ENCODE measurements around the gene RASSF6.
A peak's percentile ranks its signal among the peaks of the same experiment; 100 is the strongest.
"Not testable (repeated sequence)": the region's sequence is repeated elsewhere in the genome, so short reads cannot be mapped to it uniquely, and the experiment has no call there.

Gene RASSF6, protein sequence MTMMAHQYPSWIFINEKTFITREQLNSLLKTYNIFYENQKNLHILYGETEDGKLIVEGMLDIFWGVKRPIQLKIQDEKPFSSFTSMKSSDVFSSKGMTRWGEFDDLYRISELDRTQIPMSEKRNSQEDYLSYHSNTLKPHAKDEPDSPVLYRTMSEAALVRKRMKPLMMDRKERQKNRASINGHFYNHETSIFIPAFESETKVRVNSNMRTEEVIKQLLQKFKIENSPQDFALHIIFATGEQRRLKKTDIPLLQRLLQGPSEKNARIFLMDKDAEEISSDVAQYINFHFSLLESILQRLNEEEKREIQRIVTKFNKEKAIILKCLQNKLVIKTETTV

DNA sequence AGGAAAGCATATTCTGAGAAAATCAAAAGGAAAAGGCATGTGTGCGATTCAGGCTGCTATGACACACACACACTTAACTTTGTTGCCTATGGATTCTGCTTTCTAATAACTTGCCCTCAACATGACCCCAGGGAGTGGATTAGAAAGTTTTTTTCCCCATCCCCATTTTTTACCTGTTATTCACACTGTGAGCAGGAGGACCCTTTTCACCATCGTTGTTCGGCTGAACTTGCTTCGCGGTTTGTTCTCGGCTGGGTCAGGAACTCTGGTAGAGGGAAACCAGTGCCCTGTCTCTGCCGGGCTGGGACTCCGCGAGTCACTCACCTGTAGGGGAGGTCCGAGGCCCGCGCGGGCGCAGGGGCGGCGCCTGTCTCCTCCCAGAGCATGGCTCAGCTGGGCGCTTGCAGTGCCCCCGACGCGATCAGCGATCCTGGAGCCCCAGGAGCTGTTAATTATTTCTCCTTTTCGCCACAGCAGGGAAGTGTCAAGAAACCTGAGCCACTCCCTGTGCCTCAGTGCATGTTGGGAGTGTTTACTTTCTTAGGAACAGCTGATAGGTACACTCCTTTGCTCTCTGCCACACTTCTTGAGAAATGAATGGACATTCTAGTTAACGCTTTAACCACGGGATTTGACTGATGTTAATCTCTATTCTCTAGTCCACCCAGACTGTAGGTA, at the start of gene RASSF6:
RASSF6 (minus strand) TSS at position 322 of the 678 bp plus-strand sequence. CDS start 8,641 bp downstream, outside the sequence.
- peak; percentile 89 for DNase-seq

DNA sequence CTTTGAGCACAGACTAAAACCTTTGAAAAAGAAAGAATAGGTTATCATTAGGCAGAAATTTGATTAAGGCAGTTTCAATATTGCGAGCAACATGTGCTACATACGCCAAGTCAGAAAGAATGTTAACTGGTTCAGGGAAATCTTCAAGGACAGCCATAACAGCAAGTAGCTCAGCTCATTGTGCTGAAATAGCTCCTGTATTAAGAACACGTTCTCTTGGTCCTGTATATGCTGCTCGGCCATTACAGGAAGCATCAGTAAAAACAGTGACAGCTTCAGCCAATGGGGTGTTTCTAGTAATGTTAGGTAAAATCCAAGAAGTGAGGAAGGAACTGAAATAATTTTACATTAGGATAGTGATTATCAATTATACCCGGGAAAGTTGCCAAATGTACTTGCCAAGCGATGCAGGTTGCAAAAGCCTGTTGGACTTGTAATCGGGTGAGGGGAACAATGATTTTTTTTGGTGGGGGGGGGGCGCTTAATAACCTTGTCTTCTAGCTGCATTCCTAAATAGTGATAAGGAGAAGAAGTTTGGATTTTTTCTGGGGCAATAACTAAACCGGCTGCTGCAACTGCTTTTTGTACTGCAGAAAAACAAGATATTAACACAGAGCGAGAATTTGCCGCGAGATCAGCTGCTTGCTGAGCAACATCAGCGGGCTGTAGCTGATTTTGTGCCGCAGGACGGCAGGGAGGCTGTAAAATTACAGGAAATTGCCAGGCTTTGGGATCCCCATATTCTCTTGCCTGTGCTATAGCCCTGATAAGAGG, 49.4 kb upstream of the RASSF6 start:
- DNase-seq: no peak

DNA sequence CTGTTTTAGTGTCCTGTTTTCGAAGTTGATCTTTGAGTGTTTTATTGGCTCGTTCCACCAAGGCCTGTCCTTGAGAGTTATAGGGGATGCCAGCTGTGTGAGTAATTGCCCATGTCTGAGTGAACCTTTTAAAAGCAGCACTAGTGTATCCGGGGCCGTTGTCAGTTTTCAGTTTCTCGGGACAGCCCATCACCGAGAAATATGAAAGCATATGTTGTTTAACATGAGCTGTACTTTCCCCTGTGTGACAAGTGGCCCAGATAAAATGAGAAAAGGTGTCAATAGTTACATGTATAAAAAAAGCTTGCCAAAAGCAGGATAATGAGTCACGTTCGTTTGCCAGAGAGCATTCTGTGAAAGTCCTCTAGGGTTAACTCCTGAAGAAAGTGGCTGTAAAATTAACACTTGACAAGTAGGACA, 48.6 kb upstream of the RASSF6 start:
- DNase-seq: no peak

DNA sequence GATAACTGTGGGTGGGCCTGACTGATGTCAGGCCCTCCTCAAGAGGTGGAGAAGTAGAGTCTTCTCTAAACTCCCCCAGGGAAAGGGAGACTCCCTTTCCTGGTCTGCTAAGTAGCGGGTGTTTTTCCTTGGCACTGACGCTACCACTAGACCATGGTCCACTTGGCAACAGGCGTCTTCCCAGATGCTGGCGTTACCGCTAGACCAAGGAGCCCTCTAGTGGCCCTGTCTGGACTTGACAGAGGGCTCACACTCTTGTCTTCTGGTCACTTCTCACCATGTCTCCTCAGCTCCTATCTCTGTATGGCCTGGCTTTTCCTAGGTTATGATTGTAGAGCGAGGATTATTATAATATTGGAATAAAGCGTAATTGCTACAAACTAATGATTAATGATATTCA, 45.7 kb upstream of the RASSF6 start:
- not testable (repeated sequence) for DNase-seq

DNA sequence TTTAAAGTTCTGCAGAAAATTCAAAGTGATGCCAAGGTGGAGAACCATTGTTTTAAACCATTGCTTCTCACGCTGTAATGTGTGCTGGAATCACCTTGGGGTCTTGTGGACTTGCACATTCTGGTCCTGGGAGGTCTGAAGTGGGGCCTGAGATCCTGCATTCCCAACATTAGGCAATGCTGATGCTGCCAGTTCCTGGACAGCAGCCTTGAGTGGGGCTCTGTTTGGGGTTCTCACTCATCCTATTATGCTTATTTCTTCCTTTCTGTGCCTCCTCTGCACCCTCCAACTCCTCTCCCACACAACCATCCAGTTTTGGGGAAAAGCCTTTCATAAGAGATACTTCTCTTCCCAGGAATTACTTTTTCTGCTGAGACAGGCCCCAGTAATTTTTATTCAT, 44.2 kb upstream of the RASSF6 start:
- no peak for DNase-seq

DNA sequence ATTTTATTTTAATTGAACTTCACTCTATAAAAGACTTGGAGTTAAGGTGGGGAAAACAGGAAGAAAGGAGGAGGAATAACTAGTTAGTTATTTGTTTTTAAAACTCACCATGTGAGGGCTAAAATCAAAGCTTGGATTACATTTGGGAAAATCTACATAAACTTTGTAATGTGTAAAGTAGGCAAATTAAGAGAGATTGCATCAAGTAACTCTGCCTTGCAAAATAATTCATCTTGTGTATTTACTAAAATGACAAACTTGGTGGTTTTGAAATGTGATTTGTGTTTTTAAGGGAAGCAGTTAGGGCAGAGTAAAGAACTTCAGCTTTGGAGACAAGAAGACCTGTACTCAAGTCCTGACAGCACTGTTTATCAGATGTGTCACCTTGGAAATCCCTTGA, 43.3 kb upstream of the RASSF6 start:
- no peak for DNase-seq

DNA sequence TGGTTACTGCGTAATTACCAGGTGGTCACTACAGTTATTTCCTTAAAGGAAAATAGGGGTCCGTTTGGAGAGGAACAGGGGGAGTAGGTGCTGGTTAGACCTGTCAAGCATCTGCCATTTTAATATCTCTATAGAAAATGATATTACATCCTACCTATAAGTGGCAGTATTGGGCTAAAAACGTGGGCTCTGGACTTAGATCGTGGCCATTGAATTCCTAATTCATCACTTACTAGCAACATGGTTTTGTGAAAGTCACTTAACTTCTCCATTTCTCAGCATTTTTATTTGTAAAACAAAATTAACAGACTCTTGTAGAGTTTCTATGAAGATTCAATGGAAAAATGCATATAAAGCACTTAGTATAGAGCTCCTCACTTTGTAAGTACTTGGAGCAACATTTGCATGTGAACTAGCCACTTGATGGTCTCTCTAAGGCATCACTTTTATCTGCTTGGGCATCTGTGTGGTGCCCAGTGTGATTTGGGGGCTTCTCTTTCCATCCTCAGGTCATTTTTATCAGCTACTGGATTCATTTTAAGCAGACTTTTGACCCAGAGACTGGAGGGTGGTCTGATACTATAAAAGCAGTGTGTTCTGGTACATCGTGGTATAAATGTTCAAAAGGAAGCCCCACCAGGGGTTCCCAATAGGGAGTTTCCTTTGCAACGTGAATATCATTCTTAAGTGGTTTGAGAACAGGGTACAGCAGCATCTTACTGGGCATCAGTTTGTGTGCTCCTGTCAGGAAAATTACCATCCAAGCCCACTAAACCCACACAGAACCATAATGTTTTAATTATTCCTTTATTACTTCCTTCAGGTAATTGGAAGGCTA, 42.7 kb upstream of the RASSF6 start:
- DNase-seq: peak; percentile 21

DNA sequence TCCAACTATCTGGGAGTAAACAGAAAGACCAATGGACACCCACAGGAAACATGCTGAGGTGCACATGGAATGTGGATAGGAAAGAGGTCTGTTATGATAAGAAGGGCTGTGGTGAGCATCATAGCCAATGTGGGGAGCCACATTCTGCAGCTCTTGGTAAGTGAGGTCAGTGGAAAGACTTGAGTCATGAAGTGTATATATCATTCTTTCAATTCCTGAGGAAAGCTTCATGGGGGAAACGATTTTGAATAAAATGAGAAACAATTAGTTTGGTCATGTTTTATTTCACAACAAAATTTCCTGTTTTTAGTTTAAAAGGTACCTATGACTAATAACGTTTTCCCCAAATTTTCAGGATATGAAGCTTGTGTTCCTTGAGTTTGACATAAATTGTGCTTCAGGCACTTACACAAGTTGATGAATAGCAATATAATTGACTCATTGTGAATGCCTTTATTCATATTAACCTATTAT, 41.4 kb upstream of the RASSF6 start:
- no peak for DNase-seq

DNA sequence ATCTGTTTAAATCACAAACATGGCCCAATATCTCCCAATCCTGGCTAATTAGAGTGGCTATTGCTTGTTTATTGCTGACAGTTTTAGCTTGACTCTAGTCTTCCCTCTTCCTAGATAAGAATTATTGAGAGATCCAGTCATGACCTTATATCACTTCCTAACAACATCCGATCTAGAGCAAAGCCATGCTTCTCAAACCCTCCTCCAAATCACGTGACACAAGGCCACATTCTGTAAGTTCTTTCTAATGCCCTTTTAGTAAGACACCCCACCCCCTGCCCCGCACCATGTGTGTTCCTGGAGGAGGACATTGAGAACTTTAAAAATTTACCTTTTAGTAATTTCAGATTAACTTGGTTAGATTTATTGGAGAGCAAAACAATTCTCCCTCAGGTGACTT, 40.6 kb upstream of the RASSF6 start:
- no peak for DNase-seq

DNA sequence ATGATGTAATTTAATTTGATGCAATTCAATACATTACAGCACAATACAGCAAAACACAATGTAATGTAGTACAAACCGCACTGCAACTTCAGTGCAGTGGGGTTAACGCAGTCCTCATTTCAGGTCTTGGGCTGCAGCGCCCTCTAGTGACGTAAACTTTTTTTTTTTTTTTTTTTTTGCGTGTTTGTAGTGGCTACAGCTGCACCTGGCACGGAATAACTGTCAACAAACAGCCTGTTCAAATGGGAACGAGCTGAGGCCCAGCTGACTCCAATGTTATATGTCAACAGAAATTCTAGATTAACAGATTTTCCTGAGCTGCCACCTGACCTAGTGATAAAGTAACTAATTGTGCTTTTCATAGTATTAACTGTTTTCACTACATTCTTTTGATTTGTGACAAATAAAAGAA, 33.5 kb upstream of the RASSF6 start:
- peak; percentile 73 for DNase-seq

DNA sequence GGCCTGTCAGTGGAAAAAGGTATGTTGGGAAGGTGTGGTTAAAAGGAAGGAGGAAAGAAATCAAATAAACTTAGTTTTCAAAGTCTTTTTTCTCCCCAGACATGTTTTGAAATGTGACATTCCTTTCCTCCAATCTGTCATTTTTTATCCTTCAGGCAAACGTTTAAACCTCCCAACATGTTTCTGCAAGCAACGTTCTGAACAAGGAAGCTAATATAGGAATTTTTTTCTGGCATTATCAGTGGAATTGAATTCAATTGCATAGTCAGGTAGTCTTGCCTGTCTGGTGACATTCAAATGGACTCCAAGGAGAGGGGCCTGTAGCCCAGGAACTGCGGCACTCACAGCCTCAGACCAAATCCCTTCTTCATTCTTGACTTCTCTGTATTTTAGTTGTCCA, 30.0 kb upstream of the RASSF6 start:
- no peak for DNase-seq

DNA sequence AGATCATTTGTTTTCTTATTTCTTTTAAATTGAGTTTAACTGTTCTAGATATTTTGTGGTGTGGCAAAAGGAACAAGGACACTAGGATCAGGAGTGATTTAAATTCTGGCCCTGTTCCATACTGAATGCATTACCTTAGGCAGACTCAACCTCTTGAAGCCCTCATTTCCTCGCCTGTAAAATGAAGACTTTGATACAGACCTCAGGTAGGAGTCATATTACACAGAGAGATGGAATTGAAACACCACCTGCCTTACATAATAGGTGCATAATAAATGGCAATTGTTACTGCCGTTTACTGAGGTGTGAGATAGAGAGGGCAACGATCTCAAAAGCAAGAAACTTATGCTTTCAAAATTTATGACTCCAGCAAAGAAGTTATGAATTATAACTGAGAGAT, 28.2 kb upstream of the RASSF6 start:
- peak; percentile 29 for DNase-seq

DNA sequence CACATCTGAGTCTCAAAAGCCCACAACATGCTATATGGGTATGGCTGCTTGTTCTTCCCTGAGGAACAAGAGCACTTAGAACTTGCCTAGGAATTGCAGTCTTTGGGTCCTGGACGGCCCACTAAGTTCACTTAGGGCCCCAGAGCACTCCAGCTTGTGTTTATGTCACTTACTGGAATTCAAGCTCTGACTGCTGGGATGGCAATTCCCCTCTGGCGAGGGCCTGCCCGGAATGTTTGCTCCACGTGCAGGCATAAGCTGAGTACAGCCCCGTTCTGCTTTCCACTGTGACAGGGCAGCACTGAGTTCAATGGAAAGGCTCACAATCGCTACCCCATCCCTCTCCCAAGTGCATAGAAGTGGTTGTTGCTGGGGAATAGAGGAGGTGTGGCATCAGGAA, 25.9 kb upstream of the RASSF6 start:
- no peak for DNase-seq

DNA sequence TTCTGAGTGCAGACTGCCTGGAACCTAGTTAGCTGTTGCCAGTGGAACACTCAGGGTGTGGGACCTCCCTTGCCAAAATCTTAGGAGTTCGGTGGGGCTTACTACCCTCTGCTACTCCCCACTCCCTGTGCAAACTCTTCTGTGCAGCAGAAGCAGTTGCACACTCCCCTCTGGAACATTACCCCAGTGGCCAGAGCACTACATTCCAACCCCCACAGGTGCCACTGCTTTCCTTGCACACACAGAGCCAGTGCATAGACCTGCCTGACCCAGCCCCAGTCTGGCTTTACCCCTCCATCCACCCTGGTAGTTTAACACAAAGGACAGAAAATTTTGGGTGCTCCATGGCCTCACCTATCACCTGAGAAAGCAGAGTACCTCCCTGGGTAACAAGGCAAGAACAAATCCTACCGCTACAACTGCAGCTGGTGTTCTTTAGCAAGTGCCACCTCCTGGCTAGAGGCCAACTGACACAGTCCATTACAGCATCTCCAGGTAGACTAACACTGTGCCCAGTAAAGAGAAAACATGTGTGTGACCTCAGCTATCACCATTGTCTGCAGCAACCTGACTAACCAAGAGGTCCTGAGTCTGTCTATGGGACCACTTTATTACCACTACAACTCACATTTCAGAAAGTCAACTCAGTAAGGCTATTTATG, 11.5 kb upstream of the RASSF6 start:
- no peak for DNase-seq

DNA sequence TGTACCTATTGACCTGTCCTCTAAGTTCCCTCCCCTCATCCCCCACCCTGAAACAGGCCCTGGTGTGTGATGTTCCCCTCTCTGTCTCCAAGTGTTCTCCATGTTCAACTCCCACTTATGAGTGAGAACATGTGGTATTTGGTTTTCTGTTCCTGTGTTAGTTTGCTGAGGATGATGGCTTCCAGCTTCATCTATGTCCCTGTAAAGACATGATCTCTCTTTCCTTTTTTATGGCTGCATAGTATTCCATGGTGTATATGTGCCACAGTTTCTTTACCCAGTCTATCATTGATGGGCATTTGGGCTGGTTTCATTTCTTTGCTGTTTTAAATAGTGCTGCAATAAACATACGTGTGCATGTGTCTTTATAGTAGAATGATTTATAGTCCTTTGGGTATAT, 8.6 kb upstream of the RASSF6 start:
- not testable (repeated sequence) for DNase-seq

DNA sequence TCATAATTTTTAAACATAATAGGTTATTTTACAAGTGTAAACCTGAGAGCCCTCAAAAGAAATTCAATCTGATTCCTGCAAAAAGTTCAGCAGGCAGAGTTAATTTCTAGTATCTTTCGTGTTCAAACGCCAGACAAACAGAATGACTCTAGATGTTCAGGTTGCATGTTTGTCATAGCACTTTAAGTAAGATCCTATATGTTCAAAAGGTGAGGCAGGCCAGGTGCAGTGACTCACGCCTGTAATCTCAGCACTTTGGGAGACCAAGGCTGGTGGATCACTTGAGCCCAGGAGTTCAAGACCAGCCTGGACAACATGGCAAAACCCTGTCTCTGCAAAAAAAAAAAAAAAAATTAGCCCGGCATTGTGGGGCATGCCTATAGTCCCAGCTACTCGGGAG, 1.1 kb upstream of the RASSF6 start:
- no peak for DNase-seq

DNA sequence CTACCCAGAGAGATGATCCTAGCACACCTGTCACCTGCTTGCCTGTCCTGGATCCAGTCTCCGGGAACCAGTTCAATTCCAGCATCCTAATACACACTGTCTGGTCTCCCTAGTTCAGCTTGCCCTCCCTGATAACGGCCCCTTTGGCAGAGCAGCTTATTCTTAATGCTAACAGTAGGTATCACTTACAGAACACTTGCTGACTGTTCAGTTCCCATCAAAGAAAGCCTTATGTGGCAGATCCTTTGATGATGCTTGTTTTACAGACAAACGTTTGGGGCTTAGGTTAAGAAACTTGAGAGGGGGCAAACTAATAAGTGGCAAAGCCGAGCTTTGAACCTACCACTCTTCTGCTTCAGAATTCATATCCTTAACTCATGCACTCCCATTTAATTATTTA, 890 bp downstream of the RASSF6 start:
- peak; percentile 69 for DNase-seq

DNA sequence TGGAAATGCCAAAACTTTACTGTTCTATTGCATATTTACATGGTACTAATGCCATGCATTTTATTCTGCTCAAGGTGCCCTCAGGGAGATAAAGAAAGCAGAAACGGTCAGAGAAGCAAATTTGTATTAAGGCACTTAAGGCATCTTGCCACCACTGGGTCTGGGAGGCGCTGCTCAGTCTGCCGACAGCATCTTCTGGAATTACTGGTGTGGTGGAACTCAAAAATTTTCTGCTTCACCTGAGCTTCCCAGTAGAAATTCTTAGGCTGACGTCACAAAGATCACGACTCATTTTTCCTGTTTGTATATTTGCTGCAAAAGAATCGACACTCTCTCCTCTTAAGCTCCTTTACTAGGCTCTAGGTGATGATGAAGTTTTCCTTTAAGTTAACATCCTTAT, 3.0 kb downstream of the RASSF6 start:
- DNase-seq: no peak

DNA sequence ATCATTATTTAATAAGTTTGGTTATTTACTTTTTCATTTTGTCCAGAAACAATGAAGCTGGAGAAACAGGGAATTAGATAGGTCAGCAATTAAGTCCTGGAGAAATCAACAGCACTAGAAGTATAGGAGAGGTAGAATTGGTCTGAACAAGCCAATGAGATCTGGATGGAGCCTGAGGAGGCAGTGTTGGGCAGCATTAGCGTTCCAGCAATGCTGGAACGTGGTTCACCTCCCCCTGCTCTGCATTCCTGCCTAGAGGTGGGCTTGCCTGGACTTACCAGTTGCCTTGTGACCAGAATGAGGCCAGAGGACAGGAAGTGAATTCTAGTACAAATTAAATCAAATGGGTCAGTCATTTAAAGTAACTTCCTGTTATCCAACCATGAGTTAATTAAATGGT, 4.6 kb downstream of the RASSF6 start:
- no peak for DNase-seq

DNA sequence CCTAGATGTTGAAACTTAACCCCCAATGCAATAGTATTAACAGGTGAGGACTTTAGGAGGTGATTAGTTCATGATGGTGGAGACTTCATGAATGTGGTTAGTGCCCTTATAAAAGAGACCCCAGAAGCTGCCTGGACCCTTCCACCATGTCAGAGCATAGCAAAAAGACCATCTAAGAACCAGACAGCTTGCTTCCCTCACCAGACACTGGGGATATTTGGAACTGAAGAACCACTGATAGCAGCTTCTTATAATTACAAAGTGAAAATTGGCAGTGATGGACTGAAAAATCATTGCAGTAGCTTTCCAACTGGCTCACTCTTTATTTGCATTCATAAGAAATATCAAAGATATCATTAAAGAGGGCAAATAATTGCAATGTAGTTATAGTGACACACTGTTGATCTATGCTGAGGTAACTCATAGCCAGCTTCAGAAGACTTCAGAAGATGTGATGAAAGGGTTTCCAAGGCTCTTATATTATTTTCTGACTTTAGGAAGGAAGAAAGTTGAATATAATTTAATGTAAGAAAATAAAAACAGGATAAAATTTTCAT, 5.8 kb downstream of the RASSF6 start:
- no peak for DNase-seq

DNA sequence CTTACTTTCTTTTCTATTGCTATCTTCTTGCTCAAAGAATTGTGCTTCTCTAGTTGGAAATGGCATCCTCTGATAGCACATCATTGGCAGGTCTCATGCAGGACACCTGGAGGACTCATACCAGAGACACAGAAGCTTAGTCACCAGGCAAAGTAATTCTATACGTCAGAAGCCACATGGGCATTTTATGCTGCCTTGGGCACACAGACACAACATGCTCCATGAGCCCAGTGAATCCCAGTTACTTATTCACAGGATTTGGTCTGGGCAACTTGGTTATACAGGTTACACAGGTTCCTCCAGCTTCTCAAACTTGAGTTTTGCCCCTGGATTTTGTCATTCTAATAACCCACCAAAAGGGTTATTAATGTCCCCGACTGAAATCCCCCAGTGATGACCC, 7.1 kb downstream of the RASSF6 start:
- no peak for DNase-seq

DNA sequence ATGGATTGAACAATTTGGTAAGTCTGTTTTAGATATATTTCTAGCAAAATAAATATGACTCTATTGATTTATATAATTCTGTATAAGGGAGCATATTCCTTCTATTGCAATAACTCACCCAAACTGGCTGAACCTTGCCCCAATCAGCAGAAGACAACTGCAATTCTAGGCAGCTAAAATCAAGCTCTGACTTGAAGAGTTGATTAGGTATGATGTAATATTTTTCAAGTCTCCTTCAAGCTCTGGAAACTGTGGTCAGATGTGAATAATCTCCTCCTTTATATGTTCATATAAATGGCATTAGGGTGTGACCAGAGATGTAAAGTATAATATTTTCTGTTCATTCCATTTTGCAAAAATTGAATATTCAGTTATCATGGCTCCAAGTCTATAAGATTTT, 8.2 kb downstream of the RASSF6 start:
- no peak for DNase-seq
